Heart left ventricle (tissue), 16 donors: ENCODE measurements around the gene MAD2L2. TPM values are rescaled to one million over a fixed set of nuclear protein-coding genes. Genes with fewer than 3 reads are reported as not detected.

ENCODE experiments used
- ATAC-seq, 4 donors: fragments of 200-7000 bp; cut with Tn5 transposase; one replicate each; pipeline ENCODE4 v1.9.1; 2020 to 2022; ENCODE audit warnings: moderate library complexity in 4 of 4, mild to moderate bottlenecking in 3 of 4, moderate number of reproducible peaks in 1 of 4
- DNase-seq, 5 donors: peaks; one replicate each; pipeline ENCODE4 v3.0.0-alpha.2; 2020
- H3K27ac ChIP-seq, 12 donors: fragments of 200-600 bp; sonication (generic) in 4 of 12; one replicate each; pipeline versions ENCODE4 v1.5.0 to v1.8.0; 2016 to 2022; ENCODE audit warnings: mild to moderate bottlenecking in 2 of 12
- H3K27me3 ChIP-seq, 9 donors: fragments of 200-600 bp; sonication (generic) in 2 of 9; one replicate each; pipeline versions ENCODE4 v1.5.1 to v1.8.0; 2016 to 2022; ENCODE audit warnings: mild to moderate bottlenecking in 3 of 9
- H3K36me3 ChIP-seq, 9 donors: fragments of 200-600 bp; sonication (generic) in 2 of 9; one replicate each; pipeline versions ENCODE4 v1.5.0 to v1.8.0; 2018 to 2022; ENCODE audit warnings: mild to moderate bottlenecking in 2 of 9
- H3K4me1 ChIP-seq, 12 donors: fragments of 200-600 bp; sonication (generic) in 4 of 12; one replicate each; pipeline versions ENCODE4 v1.5.0 to v1.8.0; 2016 to 2022; ENCODE audit warnings: mild to moderate bottlenecking in 3 of 12
- H3K4me3 ChIP-seq, 12 donors: fragments of 200-600 bp; sonication (generic) in 4 of 12; one replicate each; pipeline versions ENCODE4 v1.5.0 to v1.8.0; 2017 to 2022; ENCODE audit warnings: mild to moderate bottlenecking in 9 of 12, moderate library complexity in 4 of 12
- H3K9me3 ChIP-seq, 12 donors: fragments of 200-600 bp; sonication (generic) in 4 of 12; one replicate each; pipeline versions ENCODE4 v1.5.0 to v1.8.0; 2016 to 2022; ENCODE audit warnings: mild to moderate bottlenecking in 1 of 12
- CTCF ChIP-seq, 12 donors: fragments of 200-600 bp; sonication (generic) in 4 of 12; IDR thresholded peaks; one replicate each; pipeline versions ENCODE4 v1.5.0 to v1.8.0; 2018 to 2022; ENCODE audit warnings: antibody characterized with exemption in 12 of 12, mild to moderate bottlenecking in 5 of 12
- POLR2A ChIP-seq, 2 donors: fragments of 450-650 bp; IDR thresholded peaks; one replicate each; pipeline ENCODE4 v1.6.1; 2017; ENCODE audit warnings: antibody characterized with exemption in 2 of 2, mild to moderate bottlenecking in 2 of 2, moderate library complexity in 2 of 2
- WGBS, 4 donors: extraction: QIAGEN DNeasy Blood & Tissue Kit in 2 of 4; methylation state at CpG; one replicate each; pipeline versions ENCODE4 v1.1.5 to v1.1.7; 2013 to 2018; 5-methylcytosine and 5-hydroxymethylcytosine counted together
- intact Hi-C, 10 donors: fragments of 100-400 bp; cut with DNase I; formaldehyde crosslinking; loops; one replicate each; pipeline versions ENCODE4 v1.11.1 to v1.14.2; 2022
- polyA plus RNA-seq, 2 donors: library from polyadenylated mRNA; stranded (reverse); fragments of 200-250 nt; gene quantifications; one replicate each; pipeline ENCODE4 v1.2.3, GENCODE V29; 2013
- total RNA-seq, 9 donors: library from RNA; depleted of rRNA in 2 of 9; stranded (reverse); fragments of >200 nt in 2 of 9; fragmentation: NEBNext Ultra II Directional in 3 of 9; extraction: Animal tissue kit (Norgen Biotek cat#: 25700) in 3 of 9; gene quantifications; one replicate each; pipeline versions ENCODE4 v1.1.0 to v1.2.4, GENCODE V29; 2016 to 2023
- donor health status: ischemic (EF 13 %, LVEDD 7.1; RV severe dilation, severe dysfunction).
- donor health status: healthy with polysubstance abuse.
- donor health status: DM: no; HTN: yes; CAD: no.
- donor health status: DM: no; HTN: no; CAD: no.
- donor health status: ischemic (EF 25% LVEDD 6.9; RV normal size, moderate dysfunction).
- donor health status: ischemic (EF 25% LVEDD 5.7; RV mildly dilated, moderate dysfunction).
- donor health status: healthy.
- donor health status: DM: yes; HTN: yes; CAD: no.
- donor health status: ischemic (EF 35%, LVEDD 5.7; RV mildly dilated, moderate dysfunction).
- donor health status: nonischemic (EF 11% LVEDD 7.7; RV severe dilation, severe dysfunction).
- donor health status: DM: yes; HTN: yes; CAD: no.
- donor health status: PGD.
- donor health status: ischemic (EF 29% LVEDD 5.4; RV normal size, mild dysfunction).
- donor health status: nonischemic (EF 23%, LVEDD 6.1; RV moderate dilation, normal function).

Gene MAD2L2
- total and polyA plus RNA-seq, 11 donors = 15.9 to 54.2 (median 18.5) TPM

- Histone ChIP-seq H3K27me3 (peaks cover 0 to 34% (median 13%) of the 10 kb centered on the region in 9 donors), H3K9me3 (no peaks in the 10 kb centered on the region), H3K4me3 (peak overlapping the region in 11 of 12 donors; percentile 37 to 89 (median 68)), H3K4me1 (peaks cover 2 to 39% (median 19%) of the 10 kb centered on the region in 12 donors), H3K27ac (peak overlapping the region in 2 of 12 donors; percentile 4 to 57), H3K36me3 (peaks cover 0 to 21% (median 3%) of the 10 kb centered on the region in 9 donors)
- WGBS, 4 donors = 50 to 78% (median 64%) methylated on average over 1 to 7 of the region's 7 CpGs
- no peak for DNase-seq
- TF ChIP-seq POLR2A (IDR thresholded peaks at IDR 0.05) = no peak
- TF ChIP-seq CTCF (IDR thresholded peaks at IDR 0.05) = no peak
- ATAC-seq = no peak
- intact Hi-C loops = loop anchor here in 4 of 10 donors (2.0 to 5.0 kb wide), 2 partner anchors 64 to 65 kb away; no protein-coding TSS in a partner anchor
Measured at GRCh38 chr1:11653861-11654136, 27.1 kb downstream of the MAD2L2 start.

GRCh38 chr1:11653101-11653860 lies 27.7 kb downstream of the MAD2L2 start:
- Histone ChIP-seq H3K4me3 (peak overlapping the region in 2 of 12 donors; percentile 70 to 89), H3K36me3 (peaks cover 0 to 16% (median 0%) of the 10 kb centered on the region in 9 donors), H3K9me3 (no peaks in the 10 kb centered on the region), H3K27ac (no peak overlapping the region), H3K4me1 (peaks cover 2 to 44% (median 22%) of the 10 kb centered on the region in 12 donors), H3K27me3 (peaks cover 0 to 38% (median 15%) of the 10 kb centered on the region in 9 donors)
- TF ChIP-seq CTCF (IDR thresholded peaks at IDR 0.05) = no peak
- no peak for TF ChIP-seq POLR2A (IDR thresholded peaks at IDR 0.05)
- WGBS, 4 donors = 64 to 77% (median 73%) methylated on average over 12 to 17 of the region's 17 CpGs
- ATAC-seq (no peak), DNase-seq (no peak)
- intact Hi-C loops = loop anchor here in 3 of 10 donors (5.0 kb wide), 1 partner anchor 64 kb away; no protein-coding TSS in a partner anchor

GRCh38 chr1:11652203-11652780 lies 28.7 kb downstream of the MAD2L2 start:
- ATAC-seq (no peak), DNase-seq (no peak)
- H3K4me1 ChIP-seq = peaks cover 2 to 50% (median 25%) of the 10 kb centered on the region in 12 donors
- H3K4me3 ChIP-seq = no peak overlapping the region
- H3K36me3 ChIP-seq = peaks cover 0 to 7% (median 0%) of the 10 kb centered on the region in 9 donors
- WGBS, 4 donors = 80 to 90% (median 85%) methylated on average over 11 of the region's 11 CpGs
- no peaks in the 10 kb centered on the region for H3K9me3 ChIP-seq
- H3K27ac ChIP-seq = no peak overlapping the region
- peaks cover 0 to 38% (median 15%) of the 10 kb centered on the region in 9 donors for H3K27me3 ChIP-seq
- intact Hi-C loops = loop anchor here in 3 of 10 donors (5.0 kb wide), 1 partner anchor 65 kb away; no protein-coding TSS in a partner anchor
- TF ChIP-seq POLR2A (IDR thresholded peaks at IDR 0.05) = no peak
- TF ChIP-seq CTCF (IDR thresholded peaks at IDR 0.05) = no peak

- WGBS, 4 donors = 79 to 82% (median 80%) methylated on average over 4 of the region's 4 CpGs
- no peak for TF ChIP-seq POLR2A (IDR thresholded peaks at IDR 0.05)
- no peak for TF ChIP-seq CTCF (IDR thresholded peaks at IDR 0.05)
- H3K9me3 ChIP-seq = no peaks in the 10 kb centered on the region
- ATAC-seq (no peak), DNase-seq (no peak)
- intact Hi-C loops = loop anchor here in 5 of 10 donors (2.0 to 5.0 kb wide), 2 partner anchors 66 to 68 kb away; no protein-coding TSS in a partner anchor
- H3K36me3 ChIP-seq = no peaks in the 10 kb centered on the region
- H3K4me1 ChIP-seq = peaks cover 2 to 50% (median 25%) of the 10 kb centered on the region in 12 donors
- peaks cover 0 to 38% (median 17%) of the 10 kb centered on the region in 9 donors for H3K27me3 ChIP-seq
- H3K4me3 ChIP-seq = peak overlapping the region in 1 of 12 donors; percentile 39
- H3K27ac ChIP-seq = no peak overlapping the region
Measured at GRCh38 chr1:11651017-11651416, 29.9 kb downstream of the MAD2L2 start.
